OCI-LY1 (cell line): ENCODE data around the gene STRBP.

Source experiments
- H2AFZ ChIP-seq: fragments of 200-600 bp; sonication (generic), shearing (Covaris generic); 2 replicates; pipeline ENCODE4 v1.6.0; 2014; ENCODE audit warnings: antibody characterized with exemption, mild to moderate bottlenecking, low read length
- H3F3A ChIP-seq: fragments of 200-600 bp; sonication (generic), shearing (Covaris generic); 2 replicates; pipeline ENCODE4 v1.6.0; 2014; ENCODE audit warnings: mild to moderate bottlenecking, antibody characterized with exemption, low read length, moderate library complexity; ENCODE audit not compliant: insufficient read depth
- H3K27ac ChIP-seq: fragments of 200-600 bp; sonication (generic); 2 replicates; pipeline ENCODE4 v1.5.1; 2014; ENCODE audit warnings: low read length, mixed run types, mild to moderate bottlenecking, low read depth; ENCODE audit not compliant: poor library complexity, severe bottlenecking
- H3K27me3 ChIP-seq: fragments of 200-600 bp; sonication (generic); 2 replicates; pipeline ENCODE4 v1.6.0; 2014; ENCODE audit warnings: antibody characterized with exemption, mild to moderate bottlenecking, low read length, moderate library complexity; ENCODE audit not compliant: insufficient read depth
- H3K36me3 ChIP-seq: fragments of 200-600 bp; sonication (generic); 2 replicates; pipeline ENCODE4 v1.6.1; 2014; ENCODE audit warnings: mild to moderate bottlenecking, antibody characterized with exemption, low read length, moderate library complexity, mixed read lengths; ENCODE audit not compliant: insufficient read depth
- H3K4me1 ChIP-seq: fragments of 200-600 bp; sonication (generic); 2 replicates; pipeline ENCODE4 v1.5.1; 2014; ENCODE audit warnings: mild to moderate bottlenecking, low read length, moderate library complexity; ENCODE audit not compliant: insufficient read depth, severe bottlenecking
- H3K4me2 ChIP-seq: fragments of 200-600 bp; sonication (generic), shearing (Covaris generic); 2 replicates; pipeline ENCODE4 v1.6.1; 2014; ENCODE audit warnings: low read length
- H3K4me3 ChIP-seq: fragments of 200-600 bp; sonication (generic); 2 replicates; pipeline ENCODE4 v1.5.1; 2014; ENCODE audit warnings: low read length, low read depth, mild to moderate bottlenecking, mixed read lengths; ENCODE audit not compliant: poor library complexity, severe bottlenecking
- H3K79me2 ChIP-seq: fragments of 200-600 bp; shearing (Covaris generic); 2 replicates; pipeline ENCODE4 v1.6.1; 2016; ENCODE audit warnings: mixed run types, low read length, mixed read lengths; ENCODE audit not compliant: insufficient read depth
- H3K9ac ChIP-seq: fragments of 200-600 bp; sonication (generic), shearing (Covaris generic); 2 replicates; pipeline ENCODE4 v1.6.1; 2014; ENCODE audit warnings: mild to moderate bottlenecking, low read length, mixed read lengths
- H3K9me2 ChIP-seq: fragments of 200-600 bp; sonication (generic), shearing (Covaris generic); 2 replicates; pipeline ENCODE4 v1.6.1; 2014; ENCODE audit warnings: low read depth, mild to moderate bottlenecking, low read length, mixed read lengths
- H3K9me3 ChIP-seq: fragments of 200-600 bp; shearing (Covaris generic); 2 replicates; pipeline ENCODE4 v1.6.1; 2014; ENCODE audit warnings: low read length, mixed read lengths
- H4K20me1 ChIP-seq: fragments of 200-600 bp; sonication (generic), shearing (Covaris generic); 2 replicates; pipeline ENCODE4 v1.6.0; 2016; ENCODE audit warnings: mild to moderate bottlenecking, low read length; ENCODE audit not compliant: insufficient read depth
- EZH2 ChIP-seq: fragments of 200-600 bp; sonication (generic), shearing (Covaris generic); IDR thresholded peaks from 2 replicates; pipeline ENCODE4 v1.8.0; 2017; ENCODE audit warnings: borderline replicate concordance, mixed run types, mild to moderate bottlenecking, antibody characterized with exemption, low read length, moderate library complexity, mixed read lengths
- TF ChIP-seq, protein P1 (sequence below): fragments of 200-600 bp; sonication (generic), shearing (Covaris generic); IDR thresholded peaks from 2 replicates; pipeline ENCODE4 v1.5.1; 2017; ENCODE audit warnings: mild to moderate bottlenecking, antibody characterized with exemption, low read length, moderate library complexity, mixed read lengths

The STRBP gene

DNA sequence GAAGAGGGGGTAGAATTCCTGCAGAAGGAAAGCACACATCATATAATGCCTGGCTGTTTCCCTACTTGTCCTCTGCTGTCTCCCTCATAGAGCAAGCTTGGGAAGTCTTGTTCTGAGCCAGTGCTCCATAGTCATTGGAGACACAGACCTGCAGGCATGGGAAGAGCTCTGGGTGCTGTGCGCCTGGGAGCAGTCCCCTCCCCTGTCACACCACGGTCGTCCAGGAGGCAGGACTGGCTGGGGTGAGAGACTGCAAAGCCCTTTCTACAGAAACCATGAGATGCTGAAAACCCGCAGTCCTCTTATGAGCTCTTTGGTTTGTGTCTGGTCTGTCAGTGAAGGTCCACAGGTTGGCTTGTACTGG, 170.3 kb downstream of the STRBP start:
- no peaks in the 10 kb centered on the region for H3K79me2 ChIP-seq
- H3K4me2 ChIP-seq = no peak overlapping the region
- no peak overlapping the region for H3K4me3 ChIP-seq
- H4K20me1 ChIP-seq = no peaks in the 10 kb centered on the region
- H3K9ac ChIP-seq = no peak overlapping the region
- 0 out of 2 replicates have a peak, but pooled peaks cover 3% of the 10 kb centered on the region for H3F3A ChIP-seq
- H3K9me3 ChIP-seq = no peaks in the 10 kb centered on the region
- H3K36me3 ChIP-seq = peaks cover 70% of the 10 kb centered on the region
- no peaks in the 10 kb centered on the region for H3K9me2 ChIP-seq
- peaks cover 25% of the 10 kb centered on the region for H3K4me1 ChIP-seq
- H3K27me3 ChIP-seq = no peaks in the 10 kb centered on the region
- H3K27ac ChIP-seq = no peak overlapping the region
- H2AFZ ChIP-seq = no peak overlapping the region
- TF ChIP-seq EZH2 = no peak
- TF ChIP-seq, protein P1, sequence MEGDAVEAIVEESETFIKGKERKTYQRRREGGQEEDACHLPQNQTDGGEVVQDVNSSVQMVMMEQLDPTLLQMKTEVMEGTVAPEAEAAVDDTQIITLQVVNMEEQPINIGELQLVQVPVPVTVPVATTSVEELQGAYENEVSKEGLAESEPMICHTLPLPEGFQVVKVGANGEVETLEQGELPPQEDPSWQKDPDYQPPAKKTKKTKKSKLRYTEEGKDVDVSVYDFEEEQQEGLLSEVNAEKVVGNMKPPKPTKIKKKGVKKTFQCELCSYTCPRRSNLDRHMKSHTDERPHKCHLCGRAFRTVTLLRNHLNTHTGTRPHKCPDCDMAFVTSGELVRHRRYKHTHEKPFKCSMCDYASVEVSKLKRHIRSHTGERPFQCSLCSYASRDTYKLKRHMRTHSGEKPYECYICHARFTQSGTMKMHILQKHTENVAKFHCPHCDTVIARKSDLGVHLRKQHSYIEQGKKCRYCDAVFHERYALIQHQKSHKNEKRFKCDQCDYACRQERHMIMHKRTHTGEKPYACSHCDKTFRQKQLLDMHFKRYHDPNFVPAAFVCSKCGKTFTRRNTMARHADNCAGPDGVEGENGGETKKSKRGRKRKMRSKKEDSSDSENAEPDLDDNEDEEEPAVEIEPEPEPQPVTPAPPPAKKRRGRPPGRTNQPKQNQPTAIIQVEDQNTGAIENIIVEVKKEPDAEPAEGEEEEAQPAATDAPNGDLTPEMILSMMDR = no peak

DNA sequence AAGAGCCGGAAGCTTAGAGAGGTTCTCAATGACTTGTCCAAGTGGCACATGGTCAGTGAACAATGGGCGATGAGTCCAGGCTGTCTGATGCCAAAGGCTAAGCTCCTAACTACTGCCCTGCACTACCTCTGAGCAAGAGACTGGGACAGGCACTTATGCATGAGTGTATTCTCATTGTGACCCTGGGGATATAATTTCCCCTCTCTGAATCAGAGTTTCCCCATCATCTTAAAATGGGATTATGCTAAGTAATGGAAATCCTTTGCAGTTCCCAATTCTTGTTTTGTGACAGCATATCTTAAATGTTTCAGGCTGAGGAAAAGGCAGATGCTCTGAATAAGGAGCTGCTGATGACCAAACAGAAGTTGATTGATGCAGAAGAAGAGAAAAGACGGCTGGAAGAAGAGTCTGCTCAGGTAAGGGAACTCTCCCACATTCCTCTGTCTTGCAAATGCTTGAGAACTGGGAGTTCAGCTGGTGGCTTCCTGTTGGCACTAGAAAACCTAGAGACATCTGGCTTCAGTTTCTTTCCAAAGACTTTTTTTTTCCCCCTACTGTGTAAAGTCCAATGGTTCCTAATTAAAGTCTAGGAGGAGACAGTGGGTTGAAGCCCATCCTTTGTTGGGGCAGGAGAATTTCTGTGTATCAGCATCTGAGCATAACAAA, 170.8 kb downstream of the STRBP start:
- H3K36me3 ChIP-seq = peaks cover 72% of the 10 kb centered on the region
- no peaks in the 10 kb centered on the region for H3K9me2 ChIP-seq
- H4K20me1 ChIP-seq = no peaks in the 10 kb centered on the region
- TF ChIP-seq, protein P1 = no peak
- no peak for TF ChIP-seq EZH2
- H2AFZ ChIP-seq = no peak overlapping the region
- H3K4me2 ChIP-seq = no peak overlapping the region
- 0 out of 2 replicates have a peak, but pooled peaks cover 3% of the 10 kb centered on the region for H3F3A ChIP-seq
- H3K27me3 ChIP-seq = no peaks in the 10 kb centered on the region
- no peak overlapping the region for H3K27ac ChIP-seq
- H3K9ac ChIP-seq = no peak overlapping the region
- peaks cover 30% of the 10 kb centered on the region for H3K4me1 ChIP-seq
- no peak overlapping the region for H3K4me3 ChIP-seq
- no peaks in the 10 kb centered on the region for H3K79me2 ChIP-seq
- no peaks in the 10 kb centered on the region for H3K9me3 ChIP-seq

DNA sequence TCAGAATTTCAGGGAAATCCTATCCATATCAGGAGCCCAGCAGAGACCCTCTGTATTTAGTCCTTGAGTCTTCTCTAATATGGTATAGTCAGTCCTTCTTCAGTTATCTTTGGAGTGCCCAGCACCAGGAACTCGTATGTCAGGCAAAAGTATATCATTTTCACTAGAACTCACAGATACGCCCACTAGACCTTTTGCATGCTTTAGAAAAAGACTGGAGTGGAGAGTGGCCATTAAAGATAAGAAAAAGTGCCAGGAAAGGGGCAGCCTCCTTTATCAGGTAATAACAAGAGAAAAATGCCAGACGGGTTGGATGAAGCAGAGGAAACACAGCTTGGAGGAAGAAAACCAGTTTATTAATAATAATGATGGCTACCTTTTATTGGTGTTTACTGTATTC, 171.4 kb downstream of the STRBP start:
- Histone ChIP-seq H3K4me2 (no peak overlapping the region), H3K9me2 (no peaks in the 10 kb centered on the region), H3K79me2 (no peaks in the 10 kb centered on the region), H3K9ac (no peak overlapping the region), H3K4me1 (peaks cover 35% of the 10 kb centered on the region), H3F3A (0 out of 2 replicates have a peak, but pooled peaks cover 3% of the 10 kb centered on the region), H2AFZ (no peak overlapping the region), H3K27ac (no peak overlapping the region), H3K4me3 (no peak overlapping the region), H4K20me1 (no peaks in the 10 kb centered on the region), H3K9me3 (no peaks in the 10 kb centered on the region), H3K27me3 (no peaks in the 10 kb centered on the region), H3K36me3 (peaks cover 72% of the 10 kb centered on the region)
- TF ChIP-seq, protein P1 = no peak
- no peak for TF ChIP-seq EZH2
